ENCODE data around the gene SPG7.

The SPG7 gene

GRCh38 chr16:89505204-89506112 is 2.7 kb upstream of the SPG7 start:
- no peak for TF ChIP-seq CTCF (IDR thresholded peaks at IDR 0.05; ENCODE audit: low read depth, low read length)
- no peak overlapping the region for H3K4me3 ChIP-seq (ENCODE audit: low read depth, low read length)
- no peak overlapping the region for H3K27ac ChIP-seq
- DNase-seq: no peak
- no peaks in the 10 kb centered on the region for H3K27me3 ChIP-seq (ENCODE audit: insufficient read depth, low read depth, severe bottlenecking)
- no peaks in the 10 kb centered on the region for H3K9me3 ChIP-seq (ENCODE audit: severe bottlenecking)
- H3K36me3 ChIP-seq: peaks cover under 1% of the 10 kb centered on the region; the same call in 1 of the 2 replicates

GRCh38 chr16:89506113-89506504 is 2.1 kb upstream of the SPG7 start:
- Histone ChIP-seq H3K27me3 (ENCODE audit: insufficient read depth, low read depth, severe bottlenecking) (no peaks in the 10 kb centered on the region), H3K4me3 (ENCODE audit: low read depth, low read length) (no peak overlapping the region), H3K27ac (no peak overlapping the region), H3K9me3 (ENCODE audit: severe bottlenecking) (no peaks in the 10 kb centered on the region), H3K36me3 (peaks cover 7% of the 10 kb centered on the region)
- no peak for TF ChIP-seq CTCF (IDR thresholded peaks at IDR 0.05; ENCODE audit: low read depth, low read length)
- DNase-seq: no peak

- Histone ChIP-seq H3K27me3 (ENCODE audit: insufficient read depth, low read depth, severe bottlenecking) (no peaks in the 10 kb centered on the region), H3K9me3 (ENCODE audit: severe bottlenecking) (no peaks in the 10 kb centered on the region), H3K4me3 (ENCODE audit: low read depth, low read length) (no peak overlapping the region), H3K27ac (no peak overlapping the region), H3K36me3 (peaks cover 11% of the 10 kb centered on the region)
- no peak for TF ChIP-seq CTCF (IDR thresholded peaks at IDR 0.05; ENCODE audit: low read depth, low read length)
- DNase-seq: no peak
Measured at GRCh38 chr16:89506791-89507191, 1.4 kb upstream of the SPG7 start.

- no peak for DNase-seq
- H3K4me3 ChIP-seq (ENCODE audit: low read depth, low read length): peak overlapping the region; percentile 71
- H3K27ac ChIP-seq: peak overlapping the region; percentile 90
Measured at GRCh38 chr16:89507214-89507833, 879 bp upstream of the SPG7 start.

GRCh38 chr16:89510526-89510925 is 2.3 kb downstream of the SPG7 start:
- Histone ChIP-seq H3K36me3 (peaks cover 11% of the 10 kb centered on the region), H3K27me3 (ENCODE audit: insufficient read depth, low read depth, severe bottlenecking) (no peaks in the 10 kb centered on the region), H3K9me3 (ENCODE audit: severe bottlenecking) (no peaks in the 10 kb centered on the region), H3K4me3 (ENCODE audit: low read depth, low read length) (no peak overlapping the region), H3K27ac (no peak overlapping the region)
- DNase-seq: no peak
- no peak for TF ChIP-seq CTCF (IDR thresholded peaks at IDR 0.05; ENCODE audit: low read depth, low read length)

More at GRCh38 chr16:89507214-89507833, 879 bp upstream of the SPG7 start:
- no peak for TF ChIP-seq CTCF (IDR thresholded peaks at IDR 0.05; ENCODE audit: low read depth, low read length)
- no peaks in the 10 kb centered on the region for H3K27me3 ChIP-seq (ENCODE audit: insufficient read depth, low read depth, severe bottlenecking)
- H3K9me3 ChIP-seq (ENCODE audit: severe bottlenecking): no peaks in the 10 kb centered on the region
- H3K36me3 ChIP-seq: peaks cover 11% of the 10 kb centered on the region

Data from WERI-Rb-1 (cell line).